GM06990 (cell line): ENCODE measurements around the gene PRKCA.

Experiments
- DNase-seq: peaks from one replicate; pipeline ENCODE4 v3.0.0-alpha.2; 2011; ENCODE audit not compliant: insufficient read length; ENCODE audit errors: extremely low read depth
- H3K27me3 ChIP-seq: replicated peaks from 2 replicates; pipeline ENCODE4 v1.6.0; 2011; ENCODE audit warnings: low read length; ENCODE audit not compliant: control insufficient read depth, insufficient read depth
- H3K36me3 ChIP-seq: 2 replicates; pipeline ENCODE4 v1.5.1; 2011; ENCODE audit warnings: low read length; ENCODE audit not compliant: control insufficient read depth, insufficient read depth
- H3K4me3 ChIP-seq: replicated peaks from 2 replicates; pipeline ENCODE4 v1.5.1; 2011; ENCODE audit warnings: low read depth, mild to moderate bottlenecking, control low read depth, low read length
- TF ChIP-seq, protein P1 (sequence below): IDR thresholded peaks from 2 replicates; pipeline ENCODE4 v1.5.1; 2011; ENCODE audit warnings: low read length, control low read depth, mild to moderate bottlenecking, inconsistent platforms; ENCODE audit not compliant: insufficient read depth, poor library complexity, severe bottlenecking

Gene PRKCA

DNA sequence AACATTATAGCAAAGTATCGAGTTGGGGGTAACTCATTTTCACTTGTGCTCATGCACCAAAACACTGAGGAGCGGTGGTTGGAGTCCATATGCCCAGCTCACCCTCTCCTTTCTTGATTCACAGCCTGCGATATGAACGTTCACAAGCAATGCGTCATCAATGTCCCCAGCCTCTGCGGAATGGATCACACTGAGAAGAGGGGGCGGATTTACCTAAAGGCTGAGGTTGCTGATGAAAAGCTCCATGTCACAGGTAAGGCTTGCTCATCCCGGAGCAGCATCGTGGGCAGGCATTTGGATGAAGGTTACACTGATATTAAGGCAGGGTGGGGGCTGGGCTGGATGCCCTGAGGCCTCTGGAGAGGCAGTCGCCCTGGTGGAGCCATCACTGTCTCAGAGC, 342.8 kb downstream of the PRKCA start:
- TF ChIP-seq, protein P1, sequence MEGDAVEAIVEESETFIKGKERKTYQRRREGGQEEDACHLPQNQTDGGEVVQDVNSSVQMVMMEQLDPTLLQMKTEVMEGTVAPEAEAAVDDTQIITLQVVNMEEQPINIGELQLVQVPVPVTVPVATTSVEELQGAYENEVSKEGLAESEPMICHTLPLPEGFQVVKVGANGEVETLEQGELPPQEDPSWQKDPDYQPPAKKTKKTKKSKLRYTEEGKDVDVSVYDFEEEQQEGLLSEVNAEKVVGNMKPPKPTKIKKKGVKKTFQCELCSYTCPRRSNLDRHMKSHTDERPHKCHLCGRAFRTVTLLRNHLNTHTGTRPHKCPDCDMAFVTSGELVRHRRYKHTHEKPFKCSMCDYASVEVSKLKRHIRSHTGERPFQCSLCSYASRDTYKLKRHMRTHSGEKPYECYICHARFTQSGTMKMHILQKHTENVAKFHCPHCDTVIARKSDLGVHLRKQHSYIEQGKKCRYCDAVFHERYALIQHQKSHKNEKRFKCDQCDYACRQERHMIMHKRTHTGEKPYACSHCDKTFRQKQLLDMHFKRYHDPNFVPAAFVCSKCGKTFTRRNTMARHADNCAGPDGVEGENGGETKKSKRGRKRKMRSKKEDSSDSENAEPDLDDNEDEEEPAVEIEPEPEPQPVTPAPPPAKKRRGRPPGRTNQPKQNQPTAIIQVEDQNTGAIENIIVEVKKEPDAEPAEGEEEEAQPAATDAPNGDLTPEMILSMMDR = no peak
- H3K4me3 ChIP-seq = no peak overlapping the region
- no peaks in the 10 kb centered on the region for H3K36me3 ChIP-seq
- no peaks in the 10 kb centered on the region; the same call in 1 of the 2 replicates for H3K27me3 ChIP-seq
- DNase-seq = no peak

DNA sequence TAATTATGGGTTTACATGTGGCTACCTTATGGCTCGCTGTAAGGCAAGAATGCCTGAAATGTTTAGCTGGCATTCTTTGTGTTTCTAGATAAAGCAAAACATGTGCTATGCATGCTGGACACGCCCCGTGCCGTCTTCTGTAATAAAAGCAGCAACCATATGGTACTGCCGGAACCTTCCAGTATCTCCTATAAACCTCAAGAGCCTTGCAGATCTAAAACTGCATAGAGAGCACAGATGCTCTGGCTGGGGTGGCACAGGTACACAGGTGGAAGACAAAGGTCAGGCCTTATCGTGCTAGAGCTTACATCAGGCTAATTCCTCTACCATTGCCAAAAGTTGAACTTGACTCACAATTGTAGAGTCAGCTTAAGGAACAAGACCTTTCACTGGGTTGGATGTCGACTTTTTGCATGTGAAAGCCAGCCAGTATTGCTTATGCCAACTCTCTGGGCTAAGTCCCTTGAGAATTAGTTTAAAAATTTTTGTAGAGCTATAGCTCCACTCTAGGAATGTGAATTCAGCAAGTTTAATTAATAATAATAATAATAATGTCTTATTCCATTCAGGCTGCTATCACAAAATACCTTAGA, 345.1 kb downstream of the PRKCA start:
- no peak overlapping the region for H3K4me3 ChIP-seq
- DNase-seq = no peak
- TF ChIP-seq, protein P1 = no peak
- H3K36me3 ChIP-seq = no peaks in the 10 kb centered on the region
- H3K27me3 ChIP-seq = no peaks in the 10 kb centered on the region; the same call in 1 of the 2 replicates

DNA sequence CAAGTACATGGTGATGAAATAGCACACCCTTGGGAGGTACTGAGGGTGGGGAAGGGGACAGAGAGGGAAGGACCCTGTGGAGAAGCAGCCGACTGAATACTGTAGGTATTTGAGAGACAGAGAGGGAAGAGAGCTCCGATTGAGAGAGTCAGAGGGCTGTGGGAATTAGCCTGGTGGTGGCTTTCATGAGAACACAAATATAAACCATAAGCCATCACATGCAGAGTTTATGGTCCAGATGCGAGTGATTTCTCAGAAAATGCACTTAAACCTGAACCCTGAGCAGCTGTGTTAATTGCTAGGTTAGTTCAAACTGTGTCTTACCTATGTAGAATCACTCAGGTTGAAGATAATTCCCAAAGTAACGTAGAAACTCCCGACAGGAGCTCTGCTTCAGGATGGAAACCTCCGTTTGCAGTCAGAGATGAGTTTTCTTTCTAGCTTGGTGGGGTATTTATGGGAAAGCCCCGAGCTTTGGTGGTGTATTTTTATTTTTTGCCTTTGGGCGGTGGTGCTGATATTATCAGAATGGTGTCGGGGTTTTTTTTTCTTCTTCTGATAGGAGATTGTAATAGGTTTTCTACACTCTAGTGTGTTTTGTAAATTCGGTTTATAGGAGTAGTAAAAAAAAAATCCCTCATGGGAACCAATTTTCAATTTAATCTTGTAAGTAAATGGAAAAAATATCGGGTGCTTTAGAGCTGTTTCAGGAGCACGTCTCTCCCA, 347.6 kb downstream of the PRKCA start:
- peaks cover 2% of the 10 kb centered on the region; the same call in 1 of the 2 replicates for H3K27me3 ChIP-seq

DNA sequence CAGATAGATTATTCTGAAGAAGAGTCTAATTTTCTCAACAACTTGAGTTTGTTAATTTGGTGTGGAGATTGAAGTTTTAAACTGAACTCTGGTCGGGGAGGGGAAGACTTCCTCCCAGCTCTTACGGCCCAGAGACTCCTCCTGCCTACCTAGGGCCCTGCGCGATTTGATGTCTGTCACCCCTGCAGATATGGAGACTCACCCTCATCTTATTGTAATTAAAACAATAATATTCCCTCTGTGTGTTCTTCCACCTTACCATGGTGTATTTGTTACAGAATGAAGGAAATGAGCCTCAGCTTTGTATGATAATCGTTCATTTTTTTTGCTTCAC, 348.1 kb downstream of the PRKCA start:
- DNase-seq = no peak
- H3K4me3 ChIP-seq = no peak overlapping the region
- H3K36me3 ChIP-seq = no peaks in the 10 kb centered on the region
- H3K27me3 ChIP-seq = peaks cover 2% of the 10 kb centered on the region; the same call in 1 of the 2 replicates
- TF ChIP-seq, protein P1 = no peak

More for the DNA sequence above, 347.6 kb downstream of the PRKCA start:
- TF ChIP-seq, protein P1 = no peak
- peak overlapping the region; percentile 28 for H3K4me3 ChIP-seq
- H3K36me3 ChIP-seq = no peaks in the 10 kb centered on the region
- no peak for DNase-seq

DNA sequence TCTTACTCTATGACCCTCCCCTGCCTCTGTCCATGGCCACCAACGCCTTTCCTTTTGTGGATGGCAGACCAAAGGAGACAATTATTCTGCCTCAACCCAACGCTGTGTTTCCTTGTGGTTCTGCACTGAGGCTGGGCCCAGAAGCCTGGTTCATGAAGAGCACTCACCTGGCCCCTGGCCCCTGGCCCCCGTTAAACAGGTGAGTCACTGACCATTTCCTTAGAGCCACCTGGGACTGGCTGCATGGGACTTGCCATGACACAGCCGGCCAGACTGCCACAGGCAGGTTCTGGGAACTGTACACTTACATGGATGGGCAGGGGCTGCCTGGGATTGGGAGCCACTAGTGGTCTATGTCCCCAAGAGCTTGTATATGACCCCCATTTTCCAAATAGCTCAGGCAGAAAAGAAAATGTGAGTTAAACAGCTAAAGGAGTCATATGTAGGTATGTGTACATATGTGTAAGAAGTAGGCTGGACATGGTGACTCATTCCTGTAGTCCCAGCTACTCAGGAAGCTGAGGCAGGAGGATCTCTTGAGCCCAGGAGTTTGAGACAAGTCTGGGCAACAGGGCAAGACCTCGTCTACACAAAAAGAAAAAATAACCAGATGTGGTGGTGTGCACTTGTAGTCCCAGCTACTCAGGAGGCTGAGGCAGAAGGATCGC, 350.6 kb downstream of the PRKCA start:
- peaks cover 2% of the 10 kb centered on the region; the same call in 1 of the 2 replicates for H3K27me3 ChIP-seq
- no peak overlapping the region for H3K4me3 ChIP-seq
- no peaks in the 10 kb centered on the region for H3K36me3 ChIP-seq
- no peak for DNase-seq
- TF ChIP-seq, protein P1 = no peak
